ENCODE measurements around the gene PCDHGC5. TPM values are rescaled to one million over a fixed set of nuclear protein-coding genes. Genes with fewer than 3 reads are reported as not detected.

PCDHGC5 gene
- total and polyA plus RNA-seq, 2 donors (not counting 3 experiments of a cell fraction or from before 2014, with no cell fraction given), result 0.21 to 1.2 TPM

DNA sequence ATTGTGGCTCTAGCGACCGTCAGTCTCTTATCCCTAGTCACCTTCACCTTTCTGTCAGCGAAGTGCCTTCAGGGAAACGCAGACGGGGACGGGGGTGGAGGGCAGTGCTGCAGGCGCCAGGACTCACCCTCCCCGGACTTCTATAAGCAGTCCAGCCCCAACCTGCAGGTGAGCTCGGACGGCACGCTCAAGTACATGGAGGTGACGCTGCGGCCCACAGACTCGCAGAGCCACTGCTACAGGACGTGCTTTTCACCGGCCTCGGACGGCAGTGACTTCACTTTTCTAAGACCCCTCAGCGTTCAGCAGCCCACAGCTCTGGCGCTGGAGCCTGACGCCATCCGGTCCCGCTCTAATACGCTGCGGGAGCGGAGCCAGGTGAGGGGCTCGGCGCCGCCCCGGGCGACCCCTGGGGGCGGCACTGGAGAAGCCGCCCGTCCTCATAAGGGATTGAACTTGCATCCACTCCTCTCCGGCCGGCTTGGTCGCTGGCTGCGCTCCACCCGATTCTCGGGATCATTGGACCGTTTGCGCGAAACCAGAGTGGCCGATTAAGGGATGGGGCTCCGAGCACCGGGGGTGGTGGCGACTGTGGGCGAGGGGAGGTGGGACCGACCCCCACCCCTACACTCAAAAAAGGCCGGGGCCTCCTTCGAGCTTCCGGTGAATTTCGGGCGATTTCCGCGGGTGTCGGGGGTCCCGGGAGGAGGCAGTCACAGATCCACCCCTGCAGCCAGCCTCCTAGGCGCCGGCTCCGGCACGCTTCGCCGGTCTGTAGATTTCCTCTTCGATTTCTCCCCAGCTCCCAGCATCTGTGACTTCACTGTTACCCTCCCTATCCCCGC is 2.7 kb downstream of the PCDHGC5 start:
- CTCF ChIA-PET, result interaction anchor here (1.1 to 1.6 kb wide), 2 partner anchors 16 to 61 kb away, joined by 3 to 6 read pairs; partner anchors contain the start of genes PCDHGA12 and PCDHGC3
- POLR2A ChIA-PET, result no interaction called here

More for the DNA sequence above, 2.7 kb downstream of the PCDHGC5 start:
- Histone ChIP-seq H3K4me3 (replicated peaks in 1 of 3; ENCODE audit: insufficient read depth in 1 of 3, low read depth in 1 of 3, low read length in 3 of 3) (no peak overlapping the region), H3K9me1 (replicated peaks; ENCODE audit: control insufficient read depth, extremely low read depth, insufficient read depth, low read length) (no peaks in the 10 kb centered on the region), H3K27ac (ENCODE audit: insufficient read depth, low read depth, low read length) (no peak overlapping the region), H4K20me1 (replicated peaks; ENCODE audit: control insufficient read depth, extremely low read depth, insufficient read depth, low read length) (no peaks in the 10 kb centered on the region), H3K4me1 (ENCODE audit: control insufficient read depth, extremely low read depth, insufficient read depth, low read length) (no peaks in the 10 kb centered on the region), H3K36me3 (ENCODE audit: control insufficient read depth in 2 of 2, extremely low read depth in 1 of 2, insufficient read depth in 2 of 2, low read length in 2 of 2) (no peaks in the 10 kb centered on the region), H3K9ac (replicated peaks; ENCODE audit: extremely low read depth, insufficient read depth, low read length) (no peak overlapping the region), H3K79me2 (ENCODE audit: control insufficient read depth, insufficient read depth, low read length) (no peaks in the 10 kb centered on the region), H3K27me3 (ENCODE audit: control insufficient read depth in 2 of 2, insufficient read depth in 2 of 2, low read length in 2 of 2) (peaks cover 10 to 25% of the 10 kb centered on the region in 2 experiments), H3K4me2 (ENCODE audit: insufficient read depth, low read length) (no peak overlapping the region), H3K9me3 (replicated peaks; ENCODE audit: control insufficient read depth, insufficient read depth, low read length) (no peaks in the 10 kb centered on the region), H2AFZ (ENCODE audit: low read depth, low read length) (no peak overlapping the region)
- dilution Hi-C loops (cut with MboI; ENCODE audit: extremely low pct_ligation_motif_present, low sequenced_read_pairs) (no loop called here), intact Hi-C loops (cut with micrococcal nuclease) (no loop called here)
- DNase-seq (ENCODE audit: low read depth, low spot score) (no peak), FAIRE-seq (no peak)
- TF ChIP-seq MYC (IDR thresholded peaks at IDR 0.05; ENCODE audit: low read depth, low read length) (no peak), FOS (IDR thresholded peaks at IDR 0.05; ENCODE audit: borderline replicate concordance, insufficient read depth, low read length) (no peak), JUN (IDR thresholded peaks at IDR 0.05; ENCODE audit: borderline replicate concordance, insufficient read depth, insufficient read length, low read depth) (no peak), POLR2AphosphoS5 (IDR thresholded peaks at IDR 0.05; ENCODE audit: insufficient read depth, low read depth, low read length) (no peak), EZH2 (IDR thresholded peaks at IDR 0.05; ENCODE audit: borderline replicate concordance, low read depth, low read length, severe bottlenecking) (no peak)
- TF ChIP-seq, protein P1, sequence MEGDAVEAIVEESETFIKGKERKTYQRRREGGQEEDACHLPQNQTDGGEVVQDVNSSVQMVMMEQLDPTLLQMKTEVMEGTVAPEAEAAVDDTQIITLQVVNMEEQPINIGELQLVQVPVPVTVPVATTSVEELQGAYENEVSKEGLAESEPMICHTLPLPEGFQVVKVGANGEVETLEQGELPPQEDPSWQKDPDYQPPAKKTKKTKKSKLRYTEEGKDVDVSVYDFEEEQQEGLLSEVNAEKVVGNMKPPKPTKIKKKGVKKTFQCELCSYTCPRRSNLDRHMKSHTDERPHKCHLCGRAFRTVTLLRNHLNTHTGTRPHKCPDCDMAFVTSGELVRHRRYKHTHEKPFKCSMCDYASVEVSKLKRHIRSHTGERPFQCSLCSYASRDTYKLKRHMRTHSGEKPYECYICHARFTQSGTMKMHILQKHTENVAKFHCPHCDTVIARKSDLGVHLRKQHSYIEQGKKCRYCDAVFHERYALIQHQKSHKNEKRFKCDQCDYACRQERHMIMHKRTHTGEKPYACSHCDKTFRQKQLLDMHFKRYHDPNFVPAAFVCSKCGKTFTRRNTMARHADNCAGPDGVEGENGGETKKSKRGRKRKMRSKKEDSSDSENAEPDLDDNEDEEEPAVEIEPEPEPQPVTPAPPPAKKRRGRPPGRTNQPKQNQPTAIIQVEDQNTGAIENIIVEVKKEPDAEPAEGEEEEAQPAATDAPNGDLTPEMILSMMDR (IDR thresholded peaks at IDR 0.05; ENCODE audit: extremely low read depth in 1 of 2, insufficient read depth in 1 of 2, low read depth in 1 of 2, low read length in 2 of 2), result no peak
- TF ChIP-seq, protein P2, sequence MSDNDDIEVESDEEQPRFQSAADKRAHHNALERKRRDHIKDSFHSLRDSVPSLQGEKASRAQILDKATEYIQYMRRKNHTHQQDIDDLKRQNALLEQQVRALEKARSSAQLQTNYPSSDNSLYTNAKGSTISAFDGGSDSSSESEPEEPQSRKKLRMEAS (IDR thresholded peaks at IDR 0.05; ENCODE audit: insufficient read depth, insufficient read length), result no peak
- BruUV-seq (replicated peaks), result no TSS peak
